ENCODE measurements around the gene BATF3.

DNA sequence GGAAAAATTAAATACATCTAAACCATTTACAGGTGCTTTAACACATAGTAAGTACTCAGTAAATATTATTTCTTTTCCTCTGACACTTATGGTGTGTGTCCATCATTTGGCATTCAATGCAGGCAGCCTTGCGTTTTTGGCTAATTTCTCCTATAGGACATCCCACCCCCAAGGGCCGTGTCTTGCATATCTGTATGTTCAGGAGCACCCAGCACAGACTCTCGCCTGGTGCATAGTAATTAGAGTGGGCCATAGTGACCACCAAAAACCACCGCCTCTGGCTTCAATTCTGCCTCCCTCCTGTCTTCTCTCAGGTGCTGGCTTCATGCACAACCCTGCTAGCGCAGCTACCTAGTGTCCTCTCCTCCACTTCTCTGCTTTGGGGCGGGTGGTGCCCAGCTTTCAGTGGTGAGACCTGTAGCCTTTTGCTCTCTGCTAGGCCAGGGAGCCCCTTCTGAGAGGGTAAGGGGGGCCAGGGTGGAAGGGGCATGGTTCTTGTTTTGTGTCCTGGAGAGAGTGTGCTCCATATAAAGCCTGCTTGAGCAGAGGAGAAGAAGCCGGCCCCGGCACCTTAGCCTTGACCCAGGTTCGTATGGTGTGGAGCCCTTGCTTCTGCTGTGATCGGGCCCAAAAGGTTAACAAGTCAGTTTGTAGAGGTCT, 33.4 kb downstream of the BATF3 start:
- TF ChIP-seq, protein P1, sequence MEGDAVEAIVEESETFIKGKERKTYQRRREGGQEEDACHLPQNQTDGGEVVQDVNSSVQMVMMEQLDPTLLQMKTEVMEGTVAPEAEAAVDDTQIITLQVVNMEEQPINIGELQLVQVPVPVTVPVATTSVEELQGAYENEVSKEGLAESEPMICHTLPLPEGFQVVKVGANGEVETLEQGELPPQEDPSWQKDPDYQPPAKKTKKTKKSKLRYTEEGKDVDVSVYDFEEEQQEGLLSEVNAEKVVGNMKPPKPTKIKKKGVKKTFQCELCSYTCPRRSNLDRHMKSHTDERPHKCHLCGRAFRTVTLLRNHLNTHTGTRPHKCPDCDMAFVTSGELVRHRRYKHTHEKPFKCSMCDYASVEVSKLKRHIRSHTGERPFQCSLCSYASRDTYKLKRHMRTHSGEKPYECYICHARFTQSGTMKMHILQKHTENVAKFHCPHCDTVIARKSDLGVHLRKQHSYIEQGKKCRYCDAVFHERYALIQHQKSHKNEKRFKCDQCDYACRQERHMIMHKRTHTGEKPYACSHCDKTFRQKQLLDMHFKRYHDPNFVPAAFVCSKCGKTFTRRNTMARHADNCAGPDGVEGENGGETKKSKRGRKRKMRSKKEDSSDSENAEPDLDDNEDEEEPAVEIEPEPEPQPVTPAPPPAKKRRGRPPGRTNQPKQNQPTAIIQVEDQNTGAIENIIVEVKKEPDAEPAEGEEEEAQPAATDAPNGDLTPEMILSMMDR (conservative IDR thresholded peaks at IDR 0.05; ENCODE audit: low read depth, low read length): no peak
- TF ChIP-seq CEBPB (IDR thresholded peaks at IDR 0.05; ENCODE audit: low read depth, low read length) (no peak), POLR2A (IDR thresholded peaks at IDR 0.05; ENCODE audit: low read depth, low read length) (no peak), RCOR1 (IDR thresholded peaks at IDR 0.05; ENCODE audit: insufficient replicate concordance, low read length) (no peak), BHLHE40 (IDR thresholded peaks at IDR 0.05; ENCODE audit: low read depth, low read length) (no peak), SMC3 (IDR thresholded peaks at IDR 0.05; ENCODE audit: low read depth, low read length) (no peak), FOS (IDR thresholded peaks at IDR 0.05; ENCODE audit: low read depth, low read length) (no peak), MAZ (IDR thresholded peaks at IDR 0.05; ENCODE audit: borderline replicate concordance, low read depth, low read length) (no peak), RAD21 (IDR thresholded peaks at IDR 0.05; ENCODE audit: low read length) (no peak), MAFK (IDR thresholded peaks at IDR 0.05; ENCODE audit: low read depth, low read length) (no peak), RFX5 (IDR thresholded peaks at IDR 0.05; ENCODE audit: low read depth, low read length) (no peak)
- TF ChIP-seq, protein P2, sequence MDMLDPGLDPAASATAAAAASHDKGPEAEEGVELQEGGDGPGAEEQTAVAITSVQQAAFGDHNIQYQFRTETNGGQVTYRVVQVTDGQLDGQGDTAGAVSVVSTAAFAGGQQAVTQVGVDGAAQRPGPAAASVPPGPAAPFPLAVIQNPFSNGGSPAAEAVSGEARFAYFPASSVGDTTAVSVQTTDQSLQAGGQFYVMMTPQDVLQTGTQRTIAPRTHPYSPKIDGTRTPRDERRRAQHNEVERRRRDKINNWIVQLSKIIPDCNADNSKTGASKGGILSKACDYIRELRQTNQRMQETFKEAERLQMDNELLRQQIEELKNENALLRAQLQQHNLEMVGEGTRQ (IDR thresholded peaks at IDR 0.05; ENCODE audit: low read depth, low read length): no peak
- TF ChIP-seq, protein P3, sequence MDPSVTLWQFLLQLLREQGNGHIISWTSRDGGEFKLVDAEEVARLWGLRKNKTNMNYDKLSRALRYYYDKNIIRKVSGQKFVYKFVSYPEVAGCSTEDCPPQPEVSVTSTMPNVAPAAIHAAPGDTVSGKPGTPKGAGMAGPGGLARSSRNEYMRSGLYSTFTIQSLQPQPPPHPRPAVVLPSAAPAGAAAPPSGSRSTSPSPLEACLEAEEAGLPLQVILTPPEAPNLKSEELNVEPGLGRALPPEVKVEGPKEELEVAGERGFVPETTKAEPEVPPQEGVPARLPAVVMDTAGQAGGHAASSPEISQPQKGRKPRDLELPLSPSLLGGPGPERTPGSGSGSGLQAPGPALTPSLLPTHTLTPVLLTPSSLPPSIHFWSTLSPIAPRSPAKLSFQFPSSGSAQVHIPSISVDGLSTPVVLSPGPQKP (IDR thresholded peaks at IDR 0.05; ENCODE audit: borderline replicate concordance, low read depth, low read length): no peak

Data from IMR-90 (cell line).